K562 treated with DMSO at 1 percent for 4 hours (cell line): ENCODE data around the gene FBP2. TPM values are rescaled to one million over a fixed set of nuclear protein-coding genes. Genes with fewer than 3 reads are reported as not detected.

ENCODE experiments used
- total RNA-seq: library from RNA; unstranded; fragments of 300-600 nt; gene quantifications from 2 replicates; pipeline ENCODE4 v1.2.3, GENCODE V29; 2022; ENCODE audit not compliant: insufficient read depth

Gene FBP2
- not detected in 2 replicates for total RNA-seq

DNA sequence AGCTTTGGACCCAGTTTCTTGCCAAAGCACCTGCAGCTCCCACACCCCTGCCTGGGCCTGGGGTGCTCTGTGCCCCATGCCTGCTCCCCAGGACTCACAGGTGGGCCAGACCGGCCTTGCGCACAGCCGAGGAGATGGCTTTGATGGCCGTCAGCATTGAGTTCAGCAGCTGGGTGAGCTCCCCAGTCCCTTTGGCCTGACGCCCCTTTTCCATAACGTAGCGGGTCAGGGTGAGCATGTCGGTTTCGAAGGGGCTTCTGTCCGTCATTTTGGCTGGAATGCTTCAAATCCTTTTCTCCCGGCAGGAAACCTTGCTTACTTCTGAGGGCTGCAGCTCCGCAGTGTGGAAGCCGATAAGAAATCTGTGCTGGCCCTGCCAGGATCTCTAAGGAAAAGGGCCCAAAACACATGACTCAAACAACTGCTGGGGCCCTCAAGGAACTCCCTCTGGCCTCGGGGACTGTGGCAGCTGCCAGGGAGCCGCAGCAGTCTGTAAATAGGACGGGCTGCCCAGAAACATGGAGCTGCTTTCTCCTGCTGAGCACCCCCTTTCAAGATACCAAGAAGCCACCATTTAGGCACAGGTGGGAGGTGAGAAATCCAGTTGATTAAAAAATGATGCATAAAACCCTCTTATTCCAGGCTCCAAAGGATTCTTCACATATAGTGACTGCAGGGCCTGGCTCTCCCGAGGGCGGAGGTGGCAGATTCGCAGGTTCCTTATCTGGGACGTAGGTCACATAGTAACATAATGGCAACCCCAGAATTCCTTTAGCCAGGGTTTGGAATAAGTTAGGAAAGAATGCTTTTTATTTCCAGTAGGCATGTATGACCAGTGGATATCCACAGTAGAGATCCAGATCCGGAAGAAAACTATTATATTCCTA, at the start of gene FBP2:
Gene FBP2 (minus strand): TSS at position 366 of the 887 bp plus-strand sequence. CDS start 98 bp downstream, at position 268.

DNA sequence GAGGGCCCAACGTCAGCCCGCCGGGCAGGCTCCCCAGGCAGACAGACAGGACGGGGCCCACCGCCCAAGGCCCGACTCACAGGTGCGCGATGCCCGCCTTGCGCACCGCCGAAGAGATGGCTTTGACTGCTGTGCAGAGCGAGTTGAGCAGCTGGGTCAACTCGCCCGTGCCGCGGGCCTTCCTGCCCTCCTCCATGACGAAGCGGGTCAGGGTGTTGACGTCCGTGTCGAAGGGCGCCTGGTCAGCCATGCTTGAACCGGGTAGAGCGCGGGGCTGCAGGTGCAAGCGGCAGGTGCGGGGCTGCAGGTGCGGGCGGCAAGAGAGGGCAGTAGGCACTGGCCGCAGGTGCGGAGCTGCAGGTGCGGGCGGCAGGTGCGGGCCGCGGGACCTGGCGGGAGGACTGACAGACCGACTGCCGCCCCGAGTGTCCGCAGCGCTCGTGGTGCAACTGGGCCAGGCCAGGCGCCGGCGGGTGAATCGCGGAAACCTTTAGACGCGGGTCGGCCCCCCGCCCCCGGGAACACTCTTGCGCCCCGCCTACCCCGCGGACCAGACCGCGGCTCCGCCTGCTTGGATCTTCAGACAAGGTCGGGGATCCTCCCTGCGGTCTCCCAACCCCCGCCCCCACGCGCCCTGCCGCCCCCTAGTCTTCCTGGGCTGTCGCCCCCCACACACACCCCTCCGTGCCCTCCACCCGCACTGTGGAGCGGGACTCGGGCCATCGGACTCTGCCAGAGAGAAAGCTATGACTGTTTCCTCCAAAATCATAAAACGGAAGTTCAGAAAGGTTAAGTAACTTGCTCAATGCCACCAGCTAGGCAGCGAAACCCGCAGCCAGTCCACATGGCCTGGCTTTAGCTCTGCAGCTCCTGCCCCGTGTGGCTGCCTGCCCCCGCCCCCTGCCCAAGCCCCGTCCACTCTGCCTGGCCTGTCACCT, 45.7 kb upstream of the FBP2 start, which contains the start of gene FBP1:
Gene FBP1 (minus strand): TSS at position 458 of the 938 bp plus-strand sequence. CDS start 208 bp downstream, at position 250.

DNA sequence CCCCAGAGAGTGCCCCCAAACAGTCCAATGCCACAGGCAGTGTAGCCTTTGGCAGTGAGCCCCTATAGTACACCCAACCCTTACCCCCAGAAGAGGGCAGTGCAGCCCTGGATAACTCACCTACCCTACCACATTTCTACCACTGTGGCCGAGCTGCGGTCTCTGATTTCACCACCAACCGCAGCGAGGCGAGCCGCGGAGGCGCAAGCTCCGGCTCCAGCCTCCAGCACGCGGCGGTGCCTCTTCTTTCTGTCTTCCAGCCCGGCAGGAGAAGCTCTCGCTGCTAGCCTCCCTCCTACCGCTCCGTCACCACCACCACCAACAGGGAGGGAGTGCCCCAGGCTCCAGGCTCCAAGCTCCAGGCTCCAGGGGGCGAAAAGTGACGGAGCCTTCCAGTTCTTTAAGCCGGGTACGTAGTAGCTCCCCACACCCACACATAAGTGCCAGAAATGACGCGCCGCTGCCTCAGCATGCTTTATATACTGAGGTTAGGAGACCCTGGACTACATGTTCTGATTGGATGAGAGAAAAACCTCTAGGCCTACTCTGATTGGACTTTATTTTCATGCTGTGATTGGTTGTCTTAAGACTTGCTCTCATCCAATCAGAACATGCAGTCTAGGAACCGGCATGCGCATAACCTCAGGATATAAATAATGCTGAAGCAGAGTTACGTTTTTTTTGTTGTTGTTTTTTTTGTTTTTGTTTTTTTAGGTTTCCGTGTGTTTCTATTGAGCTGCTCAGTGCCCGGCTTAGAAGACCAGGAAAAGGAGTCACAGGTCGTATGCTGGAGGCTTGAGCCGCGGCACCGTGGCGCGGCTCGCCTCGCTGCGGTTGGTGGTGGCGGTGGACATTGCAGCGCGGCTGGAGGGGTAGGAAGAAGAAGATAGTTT, 38.9 kb downstream of the FBP2 start, which contains the start of gene PCAT7:
Gene PCAT7 (plus strand): TSS at position 645 of the 893 bp plus-strand sequence.

Other genes starting within 250 kb of the FBP2 start
- gene PCAT7, start 38.7 kb downstream of the FBP2 start, total RNA-seq = 1.0 TPM in 1 of 2 replicates, not detected in the other
- gene FBP1, start 45.7 kb upstream of the FBP2 start, total RNA-seq = not detected in 2 replicates
- 3.3 and 3.5 TPM in 2 replicates for gene AOPEP, start 132.9 kb upstream of the FBP2 start, total RNA-seq